B cell (primary cell): ENCODE measurements around the gene BTNL3. TPM values are rescaled to one million over a fixed set of nuclear protein-coding genes. Genes with fewer than 3 reads are reported as not detected.

ENCODE experiments used
- ATAC-seq: fragments of 200-7000 bp; cut with Tn5 transposase; one replicate; pipeline ENCODE4 v1.10.0; 2021; ENCODE audit warnings: low read depth, mild to moderate bottlenecking, moderate number of reproducible peaks, moderate library complexity
- CTCF ChIA-PET: fragments of 350-600 bp; sonication (Branson Sonifier 250); formaldehyde crosslinking; loops from one replicate; lab custom pipeline; 2021; ENCODE audit warnings: antibody characterized with exemption, inconsistent platforms; lab: Charles Lee
- POLR2A ChIA-PET: fragments of 350-600 bp; sonication (Branson Sonifier 250); formaldehyde crosslinking; loops from one replicate; lab custom pipeline; 2021; ENCODE audit warnings: antibody characterized with exemption; lab: Charles Lee
- DNase-seq: peaks from one replicate; pipeline ENCODE4 v3.0.0; 2013
- H2AFZ ChIP-seq: 2 replicates; pipeline ENCODE4 v1.6.1; 2012; ENCODE audit warnings: mild to moderate bottlenecking, low read depth, low read length; ENCODE audit not compliant: insufficient read depth, poor library complexity, severe bottlenecking
- H3K27ac ChIP-seq, 2 donors: 1 replicate in 1 of 2; 2 replicates in 1 of 2; pipeline ENCODE4 v1.5.1; 2012 to 2013; ENCODE audit warnings: low read length in 2 of 2, mild to moderate bottlenecking in 2 of 2, moderate library complexity in 1 of 2
- H3K27me3 ChIP-seq, 4 experiments: fragments of 200-600 bp in 1 of 4; sonication (generic) in 1 of 4; replicated peaks in 1 of 4; 1 replicate in 2 of 4; 2 replicates in 2 of 4; pipeline versions ENCODE4 v1.6.1 to v1.7.0; 2013 to 2016; ENCODE audit warnings: low read length in 3 of 4, mild to moderate bottlenecking in 2 of 4, mixed read lengths in 1 of 4, moderate library complexity in 1 of 4; ENCODE audit not compliant: insufficient read depth in 4 of 4, control insufficient read depth in 3 of 4; ENCODE audit errors: control extremely low read depth in 1 of 4
- H3K36me3 ChIP-seq, 2 experiments: replicated peaks in 1 of 2; 1 replicate in 1 of 2; 2 replicates in 1 of 2; pipeline versions ENCODE4 v1.6.1 to v1.7.1; 2013; ENCODE audit warnings: low read length in 1 of 2; ENCODE audit not compliant: insufficient read depth in 2 of 2, control insufficient read depth in 1 of 2; ENCODE audit errors: control extremely low read depth in 1 of 2, extremely low read depth in 1 of 2
- H3K4me1 ChIP-seq, 2 donors: fragments of 200-600 bp in 1 of 2; sonication (generic) in 1 of 2; 1 replicate in 1 of 2; 2 replicates in 1 of 2; pipeline versions ENCODE4 v1.5.1 to v1.6.1; 2013 to 2017; ENCODE audit warnings: low read length in 2 of 2; ENCODE audit not compliant: control insufficient read depth in 2 of 2, insufficient read depth in 2 of 2
- H3K4me2 ChIP-seq: replicated peaks from 2 replicates; pipeline ENCODE3; 2012; ENCODE audit warnings: mild to moderate bottlenecking, low read depth, low read length; ENCODE audit not compliant: poor library complexity, severe bottlenecking
- H3K4me3 ChIP-seq, 5 experiments: fragments of 200-600 bp in 1 of 5; sonication (generic) in 1 of 5; 1 replicate in 3 of 5; 2 replicates in 2 of 5; pipeline versions ENCODE4 v1.5.1 to v1.7.0; 2011 to 2016; ENCODE audit warnings: low read length in 4 of 5, mild to moderate bottlenecking in 4 of 5, low read depth in 2 of 5, control low read depth in 1 of 5, moderate library complexity in 1 of 5; ENCODE audit not compliant: insufficient read depth in 1 of 5; ENCODE audit errors: control extremely low read depth in 1 of 5, extremely low read depth in 1 of 5
- H3K79me2 ChIP-seq: fragments of 200-600 bp; sonication (generic); one replicate; pipeline ENCODE4 v1.6.0; 2016; ENCODE audit warnings: low read length; ENCODE audit not compliant: control insufficient read depth, insufficient read depth
- H3K9ac ChIP-seq: fragments of 200-600 bp; sonication (generic); 2 replicates; pipeline ENCODE4 v1.6.1; 2017; ENCODE audit warnings: mild to moderate bottlenecking, low read length, moderate library complexity
- H3K9me3 ChIP-seq, 3 donors: one replicate each; pipeline versions ENCODE4 v1.6.1 to v1.7.1; 2013; ENCODE audit warnings: low read length in 2 of 3; ENCODE audit not compliant: control insufficient read depth in 2 of 3, insufficient read depth in 1 of 3; ENCODE audit errors: control extremely low read depth in 1 of 3
- H4K20me1 ChIP-seq: 2 replicates; pipeline ENCODE4 v1.6.0; 2012; ENCODE audit warnings: mild to moderate bottlenecking, low read length; ENCODE audit not compliant: insufficient read depth, control insufficient read depth, poor library complexity, severe bottlenecking
- H3K27ac Mint-ChIP-seq: one replicate; pipeline ENCODE4 v1.8.0; 2021; ENCODE audit warnings: mixed read lengths
- H3K27me3 Mint-ChIP-seq: one replicate; pipeline ENCODE4 v1.8.0; 2021; ENCODE audit warnings: mixed read lengths
- H3K4me1 Mint-ChIP-seq: one replicate; pipeline ENCODE4 v1.8.0; 2021; ENCODE audit warnings: mixed read lengths
- H3K4me3 Mint-ChIP-seq: one replicate; pipeline ENCODE4 v1.8.0; 2021; ENCODE audit warnings: mixed read lengths
- H3K9me3 Mint-ChIP-seq: one replicate; pipeline ENCODE4 v1.8.0; 2022; ENCODE audit warnings: mixed read lengths; ENCODE audit not compliant: insufficient read depth
- CTCF ChIP-seq: fragments of 200-600 bp; IDR thresholded peaks from one replicate; pipeline ENCODE4 v1.8.0; 2022; ENCODE audit warnings: antibody characterized with exemption, mild to moderate bottlenecking
- EZH2 ChIP-seq: IDR thresholded peaks from 2 replicates; pipeline ENCODE4 v1.6.1; 2012; ENCODE audit warnings: borderline replicate concordance, low read depth, mild to moderate bottlenecking, moderate library complexity, low read length; ENCODE audit not compliant: insufficient read depth, poor library complexity, severe bottlenecking
- WGBS: methylation state at CpG from one replicate; pipeline ENCODE4 v1.1.5; 2013; ENCODE audit warnings: missing lambda C conversion rate; ENCODE audit not compliant: insufficient coverage; 5-methylcytosine and 5-hydroxymethylcytosine counted together
- intact Hi-C: fragments of 100-400 bp; cut with micrococcal nuclease; formaldehyde crosslinking; loops from one replicate; pipeline ENCODE4 v1.10.0; 2022
- polyA plus RNA-seq: library from polyadenylated mRNA; depleted of rRNA; stranded (reverse); fragments of >200 nt; gene quantifications from 2 replicates; pipeline ENCODE4 v1.2.3, GENCODE V29; 2012
- total RNA-seq, 2 donors: library from RNA; stranded (reverse); fragments of 120-200 nt in 1 of 2; gene quantifications; 1 replicate in 1 of 2; 2 replicates in 1 of 2; pipeline versions ENCODE4 v1.2.3 to v1.2.4, GENCODE V29; 2013 to 2022

The BTNL3 gene
- total and polyA plus RNA-seq, 2 donors (not counting 1 experiment from before 2014, with no cell fraction given), result not detected

GRCh38 chr5:180960209-180960608, 28.4 kb upstream of the BTNL3 start:
- Histone ChIP-seq H3K9ac (no peak overlapping the region), H3K4me3 (no peak overlapping the region), H2AFZ (no peak overlapping the region), H3K36me3 (no peaks in the 10 kb centered on the region), H3K79me2 (no peaks in the 10 kb centered on the region), H4K20me1 (no peaks in the 10 kb centered on the region), H3K4me1 (no peaks in the 10 kb centered on the region), H3K4me2 (no peak overlapping the region), H3K27ac (no peak overlapping the region), H3K27me3 (peaks cover 0 to 14% (median 0%) of the 10 kb centered on the region in 4 experiments), H3K9me3 (peaks cover 0 to 5% (median 0%) of the 10 kb centered on the region in 3 donors)
- Mint-ChIP-seq H3K27ac (no peak overlapping the region), H3K27me3 (peaks cover 30% of the 10 kb centered on the region), H3K4me3 (no peak overlapping the region), H3K9me3 (no peaks in the 10 kb centered on the region), H3K4me1 (no peaks in the 10 kb centered on the region)
- TF ChIP-seq EZH2 (no peak), CTCF (no peak)
- ChIA-PET CTCF (no interaction called here), POLR2A (no interaction called here)
- ATAC-seq, result no peak
- intact Hi-C loops, result no loop called here
- WGBS, result no CpG with 5 or more reads among the region's 3 CpGs
- DNase-seq, result no peak

GRCh38 chr5:180969406-180969805, 19.2 kb upstream of the BTNL3 start:
- no peak for TF ChIP-seq EZH2
- no peak for TF ChIP-seq CTCF
- Histone ChIP-seq H3K9ac (no peak overlapping the region), H4K20me1 (no peaks in the 10 kb centered on the region), H3K4me3 (no peak overlapping the region), H3K36me3 (no peaks in the 10 kb centered on the region), H3K4me1 (no peaks in the 10 kb centered on the region), H3K4me2 (no peak overlapping the region), H3K27ac (no peak overlapping the region), H3K9me3 (peaks cover 0 to 7% (median 0%) of the 10 kb centered on the region in 3 donors), H2AFZ (no peak overlapping the region), H3K79me2 (no peaks in the 10 kb centered on the region), H3K27me3 (no peaks in the 10 kb centered on the region)
- no peak for DNase-seq
- peaks cover 2% of the 10 kb centered on the region for H3K4me1 Mint-ChIP-seq
- H3K27ac Mint-ChIP-seq, result no peak overlapping the region
- POLR2A ChIA-PET, result no interaction called here
- no peak overlapping the region for H3K4me3 Mint-ChIP-seq
- no peaks in the 10 kb centered on the region for H3K9me3 Mint-ChIP-seq
- ATAC-seq, result no peak
- CTCF ChIA-PET, result no interaction called here
- intact Hi-C loops, result no loop called here
- no peaks in the 10 kb centered on the region for H3K27me3 Mint-ChIP-seq
- WGBS, result 98% methylated on average over 23 of the region's 23 CpGs
